GM15510 (cell line): ENCODE data around the gene HIP1.

ENCODE experiments used
- POLR2A ChIP-seq: IDR thresholded peaks from 3 replicates; pipeline ENCODE4 v1.6.1; 2011; ENCODE audit warnings: borderline replicate concordance; ENCODE audit not compliant: insufficient read length; ENCODE audit errors: extremely low read depth

The HIP1 gene

DNA sequence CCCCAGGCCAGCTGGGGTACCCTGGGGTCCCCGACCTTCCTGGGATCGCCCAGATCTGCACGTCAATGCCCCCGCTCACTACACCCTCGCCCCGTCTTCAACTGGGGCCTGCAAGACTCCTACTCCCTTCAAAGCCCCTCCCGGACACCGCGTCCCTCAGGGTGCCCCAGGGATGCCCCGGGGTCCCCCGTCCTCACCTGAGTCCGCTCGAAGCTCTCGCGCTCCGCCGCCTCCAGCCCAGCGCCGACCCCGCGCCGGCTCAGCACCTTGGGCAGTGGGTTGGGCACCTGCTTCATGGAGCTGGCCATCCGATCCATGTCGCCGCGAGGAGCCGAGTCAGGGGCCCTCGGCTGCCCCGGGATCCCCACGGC lies at the start of gene HIP1:
HIP1 (minus strand) TSS at position 338 of the 371 bp plus-strand sequence; CDS start at position 317, 21 bp downstream.
- TF ChIP-seq POLR2A, result peak; percentile 31

DNA sequence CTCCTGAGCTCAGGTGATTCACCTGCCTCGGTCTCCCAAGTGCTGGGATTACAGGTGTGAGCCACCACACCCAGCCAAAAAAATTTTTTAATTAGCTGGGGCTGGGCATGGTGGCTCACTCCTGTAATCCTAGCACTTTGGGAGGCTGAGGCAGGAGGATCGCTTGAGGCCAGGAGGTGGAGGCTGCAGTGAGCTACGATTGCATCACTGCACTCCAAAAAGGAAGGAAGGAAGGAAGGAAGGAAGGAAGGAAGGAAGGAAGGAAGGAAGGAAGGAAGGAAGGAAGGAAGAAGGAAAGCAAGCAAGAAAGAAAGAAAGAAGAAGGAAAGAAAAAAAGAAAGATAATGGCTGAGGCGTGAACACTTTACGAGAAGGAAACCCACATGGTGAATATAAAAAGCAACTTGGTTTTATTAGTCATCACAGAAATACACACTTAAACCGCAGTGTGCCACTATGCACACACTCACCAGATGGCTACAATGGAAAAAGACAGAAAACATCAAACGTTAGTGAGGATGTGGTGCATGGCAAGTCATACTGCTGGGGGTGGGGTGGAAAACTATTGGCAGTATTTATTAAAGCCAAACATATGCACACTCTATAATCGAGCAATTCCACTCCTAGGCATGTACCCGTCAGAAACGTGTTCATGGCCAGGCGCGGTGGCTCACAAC lies 37.7 kb upstream of the HIP1 start:
- TF ChIP-seq POLR2A, result no peak

DNA sequence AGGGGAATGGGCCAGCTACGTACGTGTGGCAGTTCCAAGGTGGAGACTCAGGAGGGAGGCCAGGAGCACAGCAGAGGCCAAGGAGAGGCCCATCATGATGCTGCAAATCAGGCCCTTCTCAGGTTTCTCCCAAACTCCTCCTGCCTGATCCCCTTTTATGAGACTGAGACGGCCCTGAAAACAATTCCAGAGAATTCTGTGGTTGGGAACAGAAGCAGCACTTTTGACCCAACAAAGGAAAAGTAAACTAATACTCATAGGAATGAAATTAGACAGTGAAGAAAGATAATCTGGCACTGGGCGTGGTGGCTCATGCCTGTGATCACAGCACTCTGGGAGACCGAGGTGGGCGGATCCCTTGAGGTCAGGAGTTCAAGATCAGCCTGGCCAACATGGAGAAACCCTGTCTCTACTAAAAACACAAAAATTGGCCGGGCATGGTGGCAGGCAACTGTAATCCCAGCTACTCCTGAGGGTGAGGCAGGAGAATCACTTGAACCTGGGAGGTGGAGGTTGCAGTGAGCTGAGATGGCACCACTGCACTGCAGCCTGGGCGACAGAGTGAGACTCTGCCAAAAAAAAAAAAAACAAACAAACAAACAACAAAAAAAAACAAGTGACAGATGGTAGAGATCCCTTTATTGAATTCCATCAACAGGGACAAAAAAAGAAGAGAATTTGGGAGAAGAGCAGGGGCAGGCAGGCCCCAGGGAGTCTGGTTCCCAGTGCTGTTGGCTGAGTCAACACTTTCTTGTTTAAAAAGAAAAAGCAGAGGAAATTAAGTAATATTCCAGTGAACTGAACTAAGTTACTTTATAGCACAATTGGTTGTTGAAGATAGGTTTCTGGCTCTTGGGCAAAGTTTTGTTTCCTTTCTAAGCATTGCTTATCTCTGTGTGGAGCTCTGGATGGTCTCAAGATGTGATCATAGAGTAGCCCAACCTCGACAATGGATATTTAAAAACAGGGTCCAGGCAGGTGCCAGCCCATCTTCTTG lies 33.6 kb upstream of the HIP1 start, which contains the start of gene CCL26:
CCL26 (minus strand) TSS at position 131 of the 997 bp plus-strand sequence; CDS start at position 96, 35 bp downstream.
- TF ChIP-seq POLR2A, result no peak

DNA sequence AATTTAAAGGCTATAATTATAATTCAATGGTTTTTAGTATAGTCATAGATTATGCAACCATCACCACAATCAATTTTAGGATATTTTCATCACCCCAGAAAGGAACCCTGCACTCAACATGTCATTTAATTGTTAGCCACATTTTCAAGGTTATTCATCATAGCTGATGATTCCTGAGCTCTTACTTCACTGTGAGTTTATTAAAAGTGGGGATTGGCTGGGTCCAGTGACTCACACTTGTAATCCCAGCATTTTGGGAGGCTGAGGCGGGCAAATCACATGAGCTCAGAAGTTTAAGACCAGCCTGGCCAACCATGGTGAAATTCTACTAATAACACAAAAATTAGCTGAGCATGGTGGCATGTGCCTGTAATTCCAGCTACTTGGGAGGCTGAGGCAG lies 32.5 kb upstream of the HIP1 start:
- no peak for TF ChIP-seq POLR2A

DNA sequence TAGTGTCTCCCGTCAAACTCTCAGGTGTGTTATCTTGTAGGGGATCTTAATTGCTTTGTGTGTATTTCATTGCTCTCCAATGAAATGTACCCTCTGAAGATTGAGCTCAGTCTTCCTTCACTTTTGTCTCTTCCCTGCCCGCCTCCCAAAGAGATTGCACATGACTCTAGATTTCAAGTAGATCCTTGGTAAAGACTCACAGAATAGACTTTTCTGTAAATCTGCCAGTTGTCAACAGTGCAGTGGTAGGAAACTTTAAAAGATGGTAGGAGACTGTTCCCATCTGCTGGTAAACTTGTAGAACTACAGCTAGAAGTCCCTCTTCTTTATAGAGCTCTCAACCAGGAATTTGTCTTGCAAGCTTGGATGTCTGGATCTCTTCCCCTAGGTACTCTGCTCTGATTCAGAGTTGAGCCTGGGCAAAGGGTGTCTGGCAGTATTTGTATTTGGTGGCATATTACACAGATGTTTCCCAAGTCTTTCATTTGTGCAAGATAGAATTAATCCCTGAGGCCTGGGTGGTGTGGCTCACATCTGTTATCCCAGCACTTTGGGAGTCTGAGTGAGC lies 23.7 kb upstream of the HIP1 start:
- TF ChIP-seq POLR2A, result no peak

DNA sequence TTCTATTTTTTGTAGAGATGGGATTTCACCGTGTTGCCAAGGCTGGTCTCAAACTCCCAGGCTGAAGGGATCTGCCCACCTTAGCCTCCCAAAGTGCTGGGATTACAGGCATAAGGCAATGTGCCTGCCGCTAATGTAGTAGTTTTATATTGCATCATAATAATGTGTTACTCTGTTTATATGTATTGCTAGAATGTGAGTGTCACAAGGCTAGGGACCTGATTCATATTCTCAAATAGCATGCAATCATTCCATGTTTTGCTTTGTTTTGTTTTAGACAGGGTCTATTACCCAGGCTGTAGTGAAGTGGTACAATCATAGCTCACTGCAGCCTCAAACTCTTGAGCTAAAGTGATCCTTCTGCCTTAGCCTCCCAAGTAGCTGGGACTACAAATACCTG lies 19.8 kb upstream of the HIP1 start:
- TF ChIP-seq POLR2A, result no peak

DNA sequence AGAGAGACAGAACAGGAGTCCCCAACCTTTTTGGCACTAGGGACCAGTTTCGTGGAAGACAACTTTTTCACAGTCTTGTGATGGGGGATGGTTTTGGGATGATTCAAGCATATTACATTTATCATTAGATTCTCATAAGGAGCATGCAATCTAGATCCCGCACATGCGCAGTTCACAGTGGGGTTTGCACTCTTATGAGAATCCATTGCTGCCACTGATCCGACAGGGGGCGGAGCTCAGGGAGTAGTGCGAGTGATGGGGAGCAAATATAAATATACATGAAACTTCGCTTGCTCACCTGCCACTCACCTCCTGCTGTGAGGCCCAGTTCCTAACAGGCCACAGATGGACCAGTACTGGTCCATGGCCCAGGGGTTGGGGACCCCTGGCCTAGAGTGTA lies 19.1 kb upstream of the HIP1 start:
- no peak for TF ChIP-seq POLR2A

DNA sequence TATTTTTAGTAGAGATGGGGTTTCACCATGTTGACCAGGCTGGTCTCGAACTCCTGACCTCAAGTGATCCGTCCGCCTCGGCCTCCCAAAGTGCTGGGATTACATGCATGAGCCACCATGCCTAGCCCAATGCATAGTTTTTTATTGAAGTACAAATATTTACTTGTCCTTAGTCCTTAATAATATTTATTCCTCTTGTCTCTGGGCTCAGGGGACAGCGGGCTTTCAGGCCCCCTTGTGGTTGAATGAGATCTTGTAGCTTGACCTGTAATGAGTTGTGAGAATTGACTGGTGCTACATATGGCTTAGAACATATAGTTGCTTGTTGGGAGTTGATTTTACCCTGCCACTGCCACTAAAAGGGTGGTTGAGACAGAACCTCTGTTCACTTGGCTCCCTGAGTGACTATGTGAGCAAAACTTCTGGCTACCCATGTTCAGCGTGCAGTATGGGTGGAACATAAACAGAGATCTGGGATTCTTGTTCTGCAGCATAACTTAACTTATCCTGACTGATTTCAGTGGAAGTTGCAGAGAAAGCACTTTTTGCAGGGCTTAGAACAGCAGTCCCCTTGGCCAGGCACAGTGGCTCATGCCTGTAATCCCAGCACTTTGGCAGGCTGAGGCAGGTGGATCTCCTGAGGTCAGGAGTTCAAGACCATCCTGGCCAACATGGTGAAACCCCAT lies 18.4 kb upstream of the HIP1 start:
- TF ChIP-seq POLR2A, result no peak

DNA sequence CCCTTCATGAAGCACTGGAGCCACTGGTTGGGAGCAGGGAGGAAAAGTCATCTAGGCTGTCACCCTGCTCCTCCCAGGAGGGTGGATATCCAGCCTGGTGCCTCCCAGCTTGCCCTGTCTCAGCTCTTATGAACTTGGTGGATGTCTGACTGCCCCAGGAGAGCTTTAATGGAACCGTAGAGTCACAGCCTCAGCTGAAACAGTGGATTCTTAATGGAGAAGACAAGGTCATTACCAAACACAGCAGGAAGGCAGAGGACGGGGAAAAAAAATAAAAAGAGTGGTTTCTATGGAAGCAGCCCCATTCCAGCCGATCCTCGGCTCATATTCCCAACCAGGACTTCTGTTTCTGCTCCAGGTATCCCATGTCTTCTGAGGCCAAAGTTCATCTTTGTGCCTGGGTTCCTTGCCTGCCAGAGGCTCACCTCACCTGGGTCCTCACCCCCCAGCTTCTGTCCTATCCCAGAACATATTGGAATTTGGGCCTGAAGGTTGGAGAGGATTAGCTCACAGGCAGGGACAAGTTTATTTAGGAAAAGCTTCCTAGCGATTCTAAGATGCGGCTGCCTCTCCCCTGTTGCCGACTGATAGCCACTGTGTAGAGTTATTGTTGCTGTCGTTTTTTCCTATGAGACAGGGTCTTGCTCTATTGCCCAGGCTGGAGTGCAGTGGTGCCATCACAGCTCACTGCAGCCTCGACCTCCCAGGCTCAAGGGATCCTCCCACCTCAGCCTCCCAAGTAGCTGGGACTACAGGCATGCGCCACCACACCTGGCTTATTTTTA lies 17.7 kb upstream of the HIP1 start:
- no peak for TF ChIP-seq POLR2A

DNA sequence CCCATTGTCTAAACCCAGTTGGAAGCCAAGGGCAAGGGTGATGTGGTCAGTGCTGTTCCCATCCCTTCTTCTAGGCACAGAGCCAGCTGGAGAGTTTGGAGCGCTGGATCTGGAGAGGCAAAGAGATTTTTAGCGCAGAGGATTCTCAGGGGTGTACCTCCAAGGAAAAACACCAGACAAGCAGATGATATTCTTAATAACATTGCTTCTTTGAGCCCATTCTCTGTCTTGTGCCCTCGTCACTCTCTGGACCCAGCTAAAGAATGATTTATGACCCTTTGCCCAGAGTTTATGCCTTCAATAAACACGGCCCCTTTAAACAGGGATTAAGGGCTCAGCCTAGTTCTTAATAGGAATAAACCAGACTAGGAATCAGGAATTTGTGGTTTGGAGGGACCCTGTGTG lies 4.7 kb upstream of the HIP1 start:
- no peak for TF ChIP-seq POLR2A

DNA sequence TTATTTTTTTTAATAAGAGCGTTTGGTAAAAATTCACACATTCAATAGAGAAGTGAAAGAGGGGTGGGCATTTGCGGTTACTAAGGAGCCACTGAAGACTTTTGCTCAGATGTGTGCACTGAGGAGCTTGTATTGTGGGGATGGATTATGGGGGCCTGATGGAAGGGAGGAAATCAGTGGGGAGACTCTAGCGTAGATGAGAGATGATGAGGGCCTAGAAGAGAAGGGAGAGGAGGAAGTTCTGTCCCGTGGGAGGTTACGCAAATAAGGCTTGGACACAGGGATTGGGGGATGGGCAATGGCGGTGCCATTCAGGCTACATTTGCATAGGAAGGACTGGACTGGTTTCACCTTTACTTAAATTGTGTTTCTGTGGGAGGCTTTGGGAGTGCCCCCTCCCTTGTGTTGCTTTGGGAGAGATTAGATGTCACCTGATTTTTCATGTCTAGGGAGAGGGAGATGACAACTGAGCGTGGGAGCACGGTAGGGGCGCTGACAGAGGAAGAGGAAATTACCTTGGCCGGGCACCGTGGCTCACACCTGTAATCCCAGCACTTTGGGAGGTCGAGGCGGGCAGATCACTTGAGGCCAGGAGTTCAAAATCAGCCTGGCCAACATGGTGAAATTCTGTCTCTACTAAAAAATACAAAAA lies 2.2 kb upstream of the HIP1 start:
- TF ChIP-seq POLR2A, result no peak

DNA sequence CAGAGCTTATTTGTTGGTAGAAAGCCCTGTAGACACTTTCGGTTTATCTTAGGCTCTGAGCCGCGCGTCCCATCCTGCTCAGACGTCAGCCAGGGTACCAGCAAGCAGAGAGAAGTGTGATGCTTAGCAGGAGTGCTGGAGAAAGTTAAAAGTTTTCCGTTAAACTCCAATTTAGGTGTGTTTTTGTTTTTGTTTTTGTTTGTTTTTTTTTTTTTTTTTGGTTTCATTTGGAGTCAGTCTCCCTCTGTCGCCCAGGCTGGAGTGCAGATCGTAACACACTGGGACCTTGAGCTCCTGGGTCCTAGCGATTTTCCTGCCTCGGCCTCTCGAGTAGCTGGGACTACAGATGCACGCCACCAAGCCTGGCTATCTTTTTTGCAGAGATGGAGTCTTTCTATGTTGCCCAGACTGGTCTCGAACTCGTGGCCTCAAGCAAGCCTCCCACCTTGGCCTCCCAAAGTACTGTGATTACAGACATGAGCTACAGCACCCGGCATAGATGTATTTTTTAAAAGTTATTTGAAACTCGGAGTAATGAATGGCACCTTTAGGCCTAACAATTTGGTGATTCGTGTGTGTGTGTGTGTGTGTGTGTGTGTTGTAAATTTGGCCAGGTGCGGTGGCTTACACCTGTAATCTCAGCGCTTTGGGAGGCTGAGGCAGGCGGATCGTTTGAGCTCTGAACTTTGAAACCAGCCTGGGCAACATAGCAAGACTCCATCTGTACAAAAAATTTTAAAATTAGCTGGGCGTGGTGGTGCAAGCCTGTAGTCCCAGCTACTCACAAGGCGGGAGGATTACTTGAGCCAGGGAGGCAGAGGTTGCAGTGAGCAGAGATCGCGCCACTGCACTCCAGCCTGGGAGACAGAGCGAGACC lies 1.3 kb upstream of the HIP1 start:
- TF ChIP-seq POLR2A, result no peak
